HFFc6 (cell line): ENCODE measurements around the gene TNP2. TPM values are rescaled to one million over a fixed set of nuclear protein-coding genes. Genes with fewer than 3 reads are reported as not detected.

Source experiments
- DNase-seq: peaks from one replicate; pipeline ENCODE4 v3.0.0-alpha.2; 2018
- H3K27ac Mint-ChIP-seq: 2 replicates; pipeline ENCODE4 v1.8.0; 2020; ENCODE audit warnings: mild to moderate bottlenecking, mixed read lengths
- H3K27me3 Mint-ChIP-seq: 2 replicates; pipeline ENCODE4 v1.8.0; 2021; ENCODE audit warnings: mild to moderate bottlenecking, moderate library complexity, mixed read lengths; ENCODE audit not compliant: insufficient read depth
- H3K36me3 Mint-ChIP-seq: 2 replicates; pipeline ENCODE4 v1.8.0; 2021; ENCODE audit warnings: low read depth, mixed read lengths
- H3K4me1 Mint-ChIP-seq: 2 replicates; pipeline ENCODE4 v1.8.0; 2020; ENCODE audit warnings: low read depth, mixed read lengths
- H3K4me3 Mint-ChIP-seq: 2 replicates; pipeline ENCODE4 v1.8.0; 2020; ENCODE audit warnings: mild to moderate bottlenecking, moderate library complexity, mixed read lengths
- H3K9me3 Mint-ChIP-seq: 2 replicates; pipeline ENCODE4 v1.8.0; 2020; ENCODE audit warnings: mild to moderate bottlenecking, mixed read lengths
- CTCF ChIP-seq: fragments of 200-600 bp; sonication (generic); IDR thresholded peaks from 2 replicates; pipeline ENCODE4 v1.5.0; 2021; ENCODE audit warnings: antibody characterized with exemption, mild to moderate bottlenecking
- total RNA-seq, 6 experiments: library from RNA; stranded (reverse); fragmentation: NEBNext Ultra II Directional; extraction: Animal tissue kit (Norgen Biotek cat#: 25700); gene quantifications; 2 replicates in 1 of 6; 3 replicates in 5 of 6; pipeline ENCODE4 v1.2.3, GENCODE V29; 2021

The TNP2 gene
- total RNA-seq, 6 experiments from 2014 or later = not detected

DNA sequence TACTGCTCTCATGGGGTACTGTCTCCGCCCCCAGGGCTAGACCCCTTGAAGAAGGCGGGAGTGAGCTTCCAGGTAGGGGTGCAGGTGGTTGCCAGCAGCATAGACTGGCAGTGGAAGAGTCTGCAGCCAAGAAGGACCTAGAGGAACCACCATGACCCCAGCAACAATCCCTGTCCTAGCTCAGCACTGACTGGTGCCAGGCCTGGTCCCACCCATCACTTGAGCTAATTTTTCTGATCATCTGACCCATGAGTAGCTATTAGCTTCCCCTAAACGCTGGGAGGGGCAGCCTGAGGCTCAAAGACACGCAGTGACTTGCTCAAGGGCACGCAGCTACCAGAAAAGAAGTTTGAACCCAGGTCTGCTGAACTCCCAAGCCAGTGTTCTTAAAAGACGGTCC lies 3.4 kb upstream of the TNP2 start:
- H3K9me3 Mint-ChIP-seq = peaks cover 2% of the 10 kb centered on the region; the same call in 1 of the 2 replicates
- peaks cover 11% of the 10 kb centered on the region for H3K27me3 Mint-ChIP-seq
- peaks cover 2% of the 10 kb centered on the region; the same call in 1 of the 2 replicates for H3K36me3 Mint-ChIP-seq
- H3K4me1 Mint-ChIP-seq = peaks cover 10% of the 10 kb centered on the region; the same call in 1 of the 2 replicates
- H3K4me3 Mint-ChIP-seq = no peak overlapping the region
- DNase-seq = no peak
- H3K27ac Mint-ChIP-seq = no peak overlapping the region
- no peak for TF ChIP-seq CTCF

GRCh38 chr16:11271610-11272009 lies 2.5 kb upstream of the TNP2 start:
- no peak for TF ChIP-seq CTCF
- no peak overlapping the region for H3K4me3 Mint-ChIP-seq
- H3K27me3 Mint-ChIP-seq = peaks cover 13% of the 10 kb centered on the region
- H3K27ac Mint-ChIP-seq = no peak overlapping the region
- H3K9me3 Mint-ChIP-seq = no peaks in the 10 kb centered on the region
- H3K36me3 Mint-ChIP-seq = no peaks in the 10 kb centered on the region
- H3K4me1 Mint-ChIP-seq = peaks cover 10% of the 10 kb centered on the region; the same call in 1 of the 2 replicates
- no peak for DNase-seq

DNA sequence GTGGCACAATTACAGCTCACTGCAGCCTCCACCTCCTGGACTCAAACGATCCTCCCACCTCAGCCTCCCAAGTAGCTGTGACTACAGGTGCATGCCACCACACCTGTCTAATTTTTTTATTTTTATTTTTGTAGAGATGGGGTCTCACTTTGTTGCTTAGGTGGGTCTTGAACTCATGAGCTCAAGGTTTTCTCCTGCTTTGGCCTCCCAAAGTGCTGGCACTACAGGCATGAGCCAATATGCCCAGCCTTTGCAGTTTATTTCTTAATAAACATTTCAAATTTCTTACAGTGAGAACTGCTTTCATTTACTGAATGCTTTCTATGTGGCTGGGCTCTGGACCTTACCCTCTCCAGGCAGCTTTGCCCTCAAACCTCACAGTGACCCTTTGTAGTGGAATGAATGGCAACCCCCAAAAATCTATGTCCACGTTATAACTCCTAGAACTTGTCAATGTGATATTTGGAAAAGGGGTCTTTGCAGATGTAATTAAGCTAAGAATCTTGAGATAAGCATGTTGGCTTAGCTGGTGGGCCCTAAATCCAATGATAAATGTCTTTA lies 1.6 kb upstream of the TNP2 start:
- peaks cover 10% of the 10 kb centered on the region; the same call in 1 of the 2 replicates for H3K4me1 Mint-ChIP-seq

GRCh38 chr16:11265124-11265523 lies 4.0 kb downstream of the TNP2 start:
- TF ChIP-seq CTCF = no peak
- no peak for DNase-seq
- H3K27ac Mint-ChIP-seq = no peak overlapping the region

More for the DNA sequence above, 1.6 kb upstream of the TNP2 start:
- H3K27ac Mint-ChIP-seq = no peak overlapping the region
- H3K27me3 Mint-ChIP-seq = peaks cover 13% of the 10 kb centered on the region
- no peak for TF ChIP-seq CTCF
- no peaks in the 10 kb centered on the region for H3K36me3 Mint-ChIP-seq
- no peak for DNase-seq
- H3K4me3 Mint-ChIP-seq = no peak overlapping the region
- no peaks in the 10 kb centered on the region for H3K9me3 Mint-ChIP-seq

DNA sequence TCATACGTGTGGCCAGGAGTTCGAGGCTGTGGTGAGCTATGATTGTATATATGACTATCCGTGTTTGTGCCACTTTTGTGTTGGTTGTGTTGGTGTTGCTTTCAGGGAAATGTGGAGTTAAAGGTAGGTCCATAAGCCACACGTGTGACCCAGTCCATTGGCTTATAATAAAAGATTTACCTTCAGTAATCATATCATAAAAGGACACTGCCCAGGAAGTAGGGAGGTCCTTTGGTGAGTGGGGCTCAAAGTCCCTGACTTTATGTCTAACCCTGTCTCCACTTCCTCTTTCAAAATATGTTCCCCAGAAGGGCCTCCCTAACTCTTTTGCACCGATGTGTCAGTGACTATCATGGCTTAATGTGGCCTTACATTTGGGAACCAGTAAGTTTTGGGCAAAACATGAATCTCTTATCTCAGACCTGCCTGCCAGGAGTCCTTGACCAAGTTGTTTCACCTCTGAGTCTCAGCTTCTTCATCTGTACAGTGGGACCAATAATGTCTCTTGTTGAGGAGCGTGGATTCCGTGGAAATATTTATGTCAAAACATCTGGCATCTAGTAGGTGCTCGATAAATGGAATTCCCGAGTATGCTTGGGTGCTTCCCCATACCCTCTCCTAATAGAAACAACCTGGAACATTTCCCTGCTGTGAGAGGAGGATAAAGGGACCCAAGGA lies 4.8 kb downstream of the TNP2 start:
- peaks cover under 1% of the 10 kb centered on the region for H3K4me1 Mint-ChIP-seq
- TF ChIP-seq CTCF = no peak
- no peaks in the 10 kb centered on the region for H3K9me3 Mint-ChIP-seq
- no peak overlapping the region for H3K27ac Mint-ChIP-seq
- no peak overlapping the region for H3K4me3 Mint-ChIP-seq
- no peak for DNase-seq
- peaks cover 17% of the 10 kb centered on the region for H3K27me3 Mint-ChIP-seq
- H3K36me3 Mint-ChIP-seq = no peaks in the 10 kb centered on the region

More at GRCh38 chr16:11265124-11265523, 4.0 kb downstream of the TNP2 start:
- Mint-ChIP-seq H3K4me3 (no peak overlapping the region), H3K9me3 (no peaks in the 10 kb centered on the region), H3K4me1 (no peaks in the 10 kb centered on the region), H3K27me3 (peaks cover 21% of the 10 kb centered on the region), H3K36me3 (no peaks in the 10 kb centered on the region)
